ENCODE results near the gene ATP8B3.
"Not testable (repeated sequence)": the region's sequence is repeated elsewhere in the genome, so short reads cannot be mapped to it uniquely, and the experiment has no call there.

The ATP8B3 gene

DNA sequence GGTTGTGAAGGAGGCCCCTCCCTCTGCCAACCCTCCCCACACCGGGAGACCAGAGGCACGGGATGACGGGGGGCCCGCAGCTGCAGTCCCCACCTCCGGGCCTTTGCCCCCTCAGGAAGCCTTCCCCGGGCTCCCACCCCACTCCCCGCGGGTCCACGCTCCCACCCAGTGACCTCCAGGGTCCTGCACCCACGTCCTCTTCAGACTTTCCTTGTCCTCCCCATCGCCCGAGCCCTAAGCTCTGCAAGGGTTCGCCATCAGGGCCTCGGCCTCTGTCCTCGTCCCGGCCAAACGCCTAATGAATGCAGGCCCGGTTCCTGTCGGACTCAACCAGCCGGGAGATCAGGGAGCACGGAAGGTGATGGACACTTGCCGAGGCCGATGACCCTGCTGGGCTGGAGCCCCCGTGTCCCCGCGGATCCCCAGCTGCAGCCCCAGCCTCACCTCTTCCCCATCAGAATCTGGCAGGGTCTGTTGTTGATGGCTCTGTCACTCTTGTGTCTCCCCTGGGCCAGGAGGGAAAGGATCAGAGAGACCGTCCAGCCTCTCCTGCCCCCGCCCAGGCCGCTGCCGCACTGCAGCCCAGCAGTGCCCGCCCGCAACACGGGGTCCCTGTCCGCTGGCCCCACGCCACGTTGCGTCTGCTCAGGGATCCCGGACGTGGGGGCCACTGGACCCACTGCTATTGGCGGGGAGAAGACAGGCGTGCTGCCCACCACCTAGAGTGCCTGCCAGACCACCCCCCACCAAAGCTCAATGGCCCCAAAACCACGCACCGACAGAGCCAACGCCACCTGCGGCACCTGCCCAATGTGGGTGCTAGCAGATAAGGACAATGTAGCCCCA lies 5.7 kb downstream of the ATP8B3 start:
- no peak overlapping the region for H3K27ac ChIP-seq
- TF ChIP-seq, protein P1, sequence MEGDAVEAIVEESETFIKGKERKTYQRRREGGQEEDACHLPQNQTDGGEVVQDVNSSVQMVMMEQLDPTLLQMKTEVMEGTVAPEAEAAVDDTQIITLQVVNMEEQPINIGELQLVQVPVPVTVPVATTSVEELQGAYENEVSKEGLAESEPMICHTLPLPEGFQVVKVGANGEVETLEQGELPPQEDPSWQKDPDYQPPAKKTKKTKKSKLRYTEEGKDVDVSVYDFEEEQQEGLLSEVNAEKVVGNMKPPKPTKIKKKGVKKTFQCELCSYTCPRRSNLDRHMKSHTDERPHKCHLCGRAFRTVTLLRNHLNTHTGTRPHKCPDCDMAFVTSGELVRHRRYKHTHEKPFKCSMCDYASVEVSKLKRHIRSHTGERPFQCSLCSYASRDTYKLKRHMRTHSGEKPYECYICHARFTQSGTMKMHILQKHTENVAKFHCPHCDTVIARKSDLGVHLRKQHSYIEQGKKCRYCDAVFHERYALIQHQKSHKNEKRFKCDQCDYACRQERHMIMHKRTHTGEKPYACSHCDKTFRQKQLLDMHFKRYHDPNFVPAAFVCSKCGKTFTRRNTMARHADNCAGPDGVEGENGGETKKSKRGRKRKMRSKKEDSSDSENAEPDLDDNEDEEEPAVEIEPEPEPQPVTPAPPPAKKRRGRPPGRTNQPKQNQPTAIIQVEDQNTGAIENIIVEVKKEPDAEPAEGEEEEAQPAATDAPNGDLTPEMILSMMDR (conservative IDR thresholded peaks at IDR 0.05) = no peak

- no peak overlapping the region for H3K27ac ChIP-seq
- TF ChIP-seq, protein P1 (conservative IDR thresholded peaks at IDR 0.05) = no peak
These were observed 6.5 kb downstream of the ATP8B3 start for GRCh38 chr19:1805401-1806183.

DNA sequence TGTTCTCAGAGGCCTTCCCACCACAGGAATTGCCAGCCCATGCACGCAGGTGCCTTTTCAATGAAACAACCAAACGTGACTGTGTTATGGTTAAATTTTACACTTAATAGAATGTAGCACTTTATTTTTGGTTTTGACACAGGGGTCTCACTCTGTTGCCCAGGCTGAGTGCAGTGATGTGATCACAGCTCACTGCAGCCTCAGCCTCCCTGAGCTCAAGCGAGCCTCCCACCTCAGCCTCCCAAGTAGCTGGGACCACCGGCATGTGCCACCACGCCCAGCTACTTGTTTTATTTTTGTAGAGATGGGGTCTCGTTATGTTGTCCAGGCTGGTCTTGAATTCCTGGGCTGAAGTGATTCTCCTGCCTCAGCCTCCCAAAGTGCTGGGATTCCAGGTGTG lies 7.2 kb downstream of the ATP8B3 start:
- TF ChIP-seq, protein P1 (conservative IDR thresholded peaks at IDR 0.05) = no peak
- no peak overlapping the region for H3K27ac ChIP-seq

GRCh38 chr19:1799695-1800342 lies 12.3 kb downstream of the ATP8B3 start:
- H3K27ac ChIP-seq = no peak overlapping the region
- TF ChIP-seq, protein P1 (conservative IDR thresholded peaks at IDR 0.05) = no peak

DNA sequence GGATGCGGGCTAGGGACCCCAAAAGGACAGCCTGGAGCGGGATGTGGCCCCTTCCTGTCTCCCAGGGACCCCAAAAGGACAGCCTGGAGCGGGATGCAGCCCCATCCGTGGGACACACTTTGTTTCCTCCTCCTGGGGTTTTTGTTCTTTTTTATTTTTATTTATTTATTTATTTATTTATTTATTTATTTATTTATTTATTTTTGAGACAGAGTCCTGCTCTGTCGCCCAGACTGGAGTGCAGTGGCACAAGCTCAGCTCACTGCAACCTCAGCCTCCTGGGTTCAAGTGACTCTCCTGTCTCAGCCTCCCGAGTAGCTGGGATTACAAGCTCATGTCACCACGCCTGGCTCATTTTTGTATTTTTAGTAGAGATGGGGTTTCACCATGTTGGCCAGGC lies 14.8 kb downstream of the ATP8B3 start:
- not testable (repeated sequence) for H3K27ac ChIP-seq

DNA sequence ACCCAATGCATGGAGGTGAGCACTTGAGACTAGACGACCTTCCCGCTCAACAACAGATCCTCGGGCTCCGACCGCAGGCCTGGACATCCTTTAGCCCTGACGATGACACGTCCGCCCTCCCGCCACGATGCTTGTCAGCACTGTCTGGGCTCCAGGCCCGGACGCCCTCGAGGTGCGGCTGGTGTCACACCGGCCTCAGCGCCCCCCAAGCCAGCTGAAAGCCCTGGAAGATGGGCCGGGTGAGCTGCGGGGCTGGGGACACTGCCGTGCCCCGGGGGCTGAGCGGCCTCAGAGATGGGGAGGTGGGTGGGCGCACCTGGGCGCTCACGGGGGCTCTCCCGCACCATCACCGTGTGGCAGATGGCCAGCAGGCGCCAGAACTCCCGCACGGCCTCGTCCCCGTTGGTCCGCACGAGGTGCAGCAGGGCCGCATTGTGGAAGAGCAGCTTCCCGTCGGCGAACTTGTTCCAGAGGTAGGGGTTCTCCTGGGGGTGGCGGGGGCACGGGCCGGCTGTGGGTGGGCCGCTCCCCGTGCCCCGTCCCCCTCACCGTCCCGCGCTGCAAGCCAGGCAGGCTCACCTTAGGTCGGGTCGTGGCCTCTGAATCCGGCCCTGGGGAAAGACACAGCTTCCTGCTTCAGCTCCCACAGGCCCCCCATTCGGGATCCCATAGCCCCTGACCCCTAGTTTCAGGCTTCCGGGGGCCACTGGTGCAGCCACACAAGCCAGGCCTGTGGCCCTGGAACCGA lies 15.5 kb downstream of the ATP8B3 start:
- TF ChIP-seq, protein P1 (conservative IDR thresholded peaks at IDR 0.05) = no peak
- H3K27ac ChIP-seq = no peak overlapping the region

DNA sequence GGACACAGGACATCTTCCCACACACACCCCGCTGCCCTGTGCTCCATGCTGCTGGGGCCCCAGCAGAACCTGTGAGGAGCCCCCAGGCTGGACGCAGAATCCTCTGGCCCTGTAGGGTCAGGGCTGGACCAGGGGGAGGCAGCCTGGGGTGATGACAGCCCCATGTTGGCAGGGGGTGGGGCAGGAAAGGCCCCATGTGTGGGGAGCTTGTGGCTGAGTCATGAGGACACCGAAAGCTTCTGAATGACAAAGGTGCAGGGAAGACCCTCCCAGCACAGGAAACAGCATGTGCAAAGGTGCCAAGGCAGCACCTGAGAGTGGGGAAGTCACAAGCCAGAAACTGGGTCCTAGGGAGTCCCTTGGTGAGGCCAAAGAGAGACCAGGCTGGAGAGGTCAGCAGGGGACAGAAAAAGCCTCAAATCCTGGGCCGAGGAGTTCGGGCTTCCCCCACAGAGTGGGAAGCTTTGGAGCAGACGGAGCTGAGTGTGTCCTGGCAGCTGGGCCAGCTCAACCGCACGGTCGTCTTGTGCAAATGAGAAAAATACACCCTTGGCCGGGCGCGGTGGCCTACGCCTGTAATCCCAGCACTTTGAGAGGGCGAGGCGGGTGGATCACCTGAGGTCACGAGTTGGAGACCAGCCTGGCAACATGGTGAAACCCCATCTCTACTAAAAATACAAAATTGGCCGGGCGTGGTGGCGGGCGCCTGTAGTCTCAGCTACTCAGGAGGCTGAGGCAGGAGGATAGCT lies 17.5 kb downstream of the ATP8B3 start:
- TF ChIP-seq, protein P1 (conservative IDR thresholded peaks at IDR 0.05) = no peak
- H3K27ac ChIP-seq = no peak overlapping the region

Measured in VCaP (cell line).